Panc1 (cell line): ENCODE measurements around the gene CACNG1. TPM values are rescaled to one million over a fixed set of nuclear protein-coding genes. Genes with fewer than 3 reads are reported as not detected.

Experiments used
- ATAC-seq: fragments of 200-7000 bp; cut with Tn5 transposase; 2 replicates; pipeline ENCODE4 v1.9.1; 2020; ENCODE audit warnings: mild to moderate bottlenecking, moderate library complexity
- BruUV-seq: library from RNA; stranded (reverse); fragments of 400-500 nt; replicated peaks from 2 replicates; lab custom pipeline; 2021; lab: Mats Ljungman, UMichigan
- CTCF ChIA-PET: fragments of 300-600 bp; sonication (Branson Sonifier 250); formaldehyde crosslinking; loops from one replicate; lab custom pipeline; 2022; ENCODE audit warnings: antibody characterized with exemption; lab: Charles Lee
- POLR2A ChIA-PET: fragments of 300-600 bp; sonication (Branson Sonifier 250); formaldehyde crosslinking; loops from one replicate; lab custom pipeline; 2022; ENCODE audit warnings: antibody characterized with exemption; lab: Charles Lee
- DNase-seq: peaks from one replicate; pipeline ENCODE4 v3.0.0-alpha.2; 2010; ENCODE audit warnings: low read depth, low spot score
- H3K27ac ChIP-seq: 2 replicates; pipeline ENCODE4 v1.5.1; 2011; ENCODE audit warnings: mild to moderate bottlenecking, low read length, inconsistent platforms
- H3K27me3 ChIP-seq: fragments of 200-500 bp; sonication (Bioruptor generic); 2 replicates; pipeline ENCODE4 v1.6.0; 2014; ENCODE audit warnings: low read length, inconsistent platforms; ENCODE audit not compliant: control insufficient read depth, insufficient read depth
- H3K36me3 ChIP-seq: fragments of 200-500 bp; sonication (Bioruptor generic); 2 replicates; pipeline ENCODE4 v1.5.1; 2014; ENCODE audit warnings: inconsistent platforms, mild to moderate bottlenecking, low read length, moderate library complexity; ENCODE audit not compliant: control insufficient read depth, insufficient read depth
- H3K4me1 ChIP-seq: 2 replicates; pipeline ENCODE4 v1.5.1; 2011; ENCODE audit warnings: inconsistent platforms, mild to moderate bottlenecking, low read length, moderate library complexity; ENCODE audit not compliant: control insufficient read depth, insufficient read depth
- H3K4me3 ChIP-seq, 2 experiments: 2 replicates each; pipeline ENCODE4 v1.5.1; 2011 to 2012; ENCODE audit warnings: low read depth in 2 of 2, low read length in 2 of 2, mild to moderate bottlenecking in 2 of 2, inconsistent platforms in 1 of 2, moderate library complexity in 1 of 2
- H3K9me3 ChIP-seq: fragments of 200-500 bp; sonication (Bioruptor generic); 2 replicates; pipeline ENCODE4 v1.5.1; 2014; ENCODE audit warnings: low read depth, mild to moderate bottlenecking, inconsistent platforms, low read length, moderate library complexity; ENCODE audit not compliant: control insufficient read depth, insufficient read depth
- POLR2AphosphoS5 ChIP-seq: IDR thresholded peaks from 2 replicates; pipeline ENCODE4 v1.6.1; 2012; ENCODE audit warnings: mild to moderate bottlenecking, low read depth, low read length, moderate library complexity
- SIN3A ChIP-seq: IDR thresholded peaks from 2 replicates; pipeline ENCODE4 v1.6.1; 2012; ENCODE audit warnings: low read depth, mild to moderate bottlenecking, low read length, moderate library complexity, borderline replicate concordance; ENCODE audit not compliant: insufficient read depth
- TCF7L2 ChIP-seq: IDR thresholded peaks from 2 replicates; pipeline ENCODE4 v1.6.1; 2011; ENCODE audit warnings: mild to moderate bottlenecking, low read depth, low read length, inconsistent platforms
- in situ Hi-C: cut with HindIII; loops from 2 replicates; pipeline ENCODE4 v1.10.0; 2016; ENCODE audit warnings: low sequenced_read_pairs, low pct_unique_long_range_greater_than_20kb
- intact Hi-C: fragments of 100-400 bp; cut with micrococcal nuclease; formaldehyde crosslinking; loops from one replicate; pipeline ENCODE4 v1.10.0; 2022; ENCODE audit not compliant: unreplicated experiment
- total RNA-seq: library from RNA; stranded (reverse); gene quantifications from one replicate; pipeline ENCODE4 v1.2.1, GENCODE V29; 2021; ENCODE audit not compliant: unreplicated experiment
- TF ChIP-seq, protein P1 (sequence below), 2 experiments: IDR thresholded peaks; 2 replicates each; pipeline ENCODE4 v1.6.1; 2011 to 2012; ENCODE audit warnings: low read depth in 2 of 2, control low read depth in 1 of 2, low read length in 1 of 2, mild to moderate bottlenecking in 1 of 2, moderate library complexity in 1 of 2; ENCODE audit not compliant: insufficient read depth in 1 of 2
- TF ChIP-seq, protein P2 (sequence below): fragments of 450-650 bp; IDR thresholded peaks from 2 replicates; pipeline ENCODE4 v1.5.1; 2017; ENCODE audit warnings: mild to moderate bottlenecking

Gene CACNG1
- total RNA-seq, 1 experiment from 2014 or later = 0.13 TPM

DNA sequence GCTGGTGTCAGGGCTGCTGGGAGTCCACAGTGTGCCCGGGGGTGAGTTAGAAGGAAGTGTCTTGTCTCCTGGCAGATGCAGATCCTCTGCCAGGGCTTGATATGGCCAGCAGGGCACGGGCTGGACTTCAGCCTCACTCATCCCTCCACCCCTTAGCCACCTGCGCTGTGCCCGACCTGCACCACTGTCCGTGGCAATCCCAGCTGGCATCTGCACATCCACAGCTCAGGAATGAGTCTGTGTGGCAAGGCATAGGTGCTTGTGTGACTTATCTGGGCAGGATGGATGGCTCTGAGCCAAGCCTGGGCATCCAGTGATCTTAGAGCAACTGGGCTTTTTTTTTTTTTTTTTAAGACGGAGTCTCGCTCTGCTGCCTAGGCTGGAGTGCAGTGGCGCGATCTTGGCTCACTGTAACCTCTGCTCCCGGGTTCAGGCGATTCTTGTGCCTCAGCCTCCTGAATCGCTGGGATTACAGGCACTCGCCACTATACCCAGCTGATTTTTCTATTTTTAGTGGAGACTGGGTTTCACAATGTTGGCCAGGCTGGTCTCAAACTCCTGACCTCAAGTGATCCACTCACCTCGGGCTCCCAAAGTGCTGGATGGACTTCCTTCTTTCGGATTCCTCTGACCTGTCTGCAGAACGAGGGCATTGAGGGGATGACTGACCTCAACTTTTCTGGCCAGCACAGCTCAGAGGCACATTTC, 22.5 kb upstream of the CACNG1 start:
- DNase-seq (no peak), ATAC-seq (no peak)
- ChIA-PET POLR2A (no interaction called here), CTCF (no interaction called here)
- TF ChIP-seq POLR2AphosphoS5 = no peak
- TF ChIP-seq, protein P1, sequence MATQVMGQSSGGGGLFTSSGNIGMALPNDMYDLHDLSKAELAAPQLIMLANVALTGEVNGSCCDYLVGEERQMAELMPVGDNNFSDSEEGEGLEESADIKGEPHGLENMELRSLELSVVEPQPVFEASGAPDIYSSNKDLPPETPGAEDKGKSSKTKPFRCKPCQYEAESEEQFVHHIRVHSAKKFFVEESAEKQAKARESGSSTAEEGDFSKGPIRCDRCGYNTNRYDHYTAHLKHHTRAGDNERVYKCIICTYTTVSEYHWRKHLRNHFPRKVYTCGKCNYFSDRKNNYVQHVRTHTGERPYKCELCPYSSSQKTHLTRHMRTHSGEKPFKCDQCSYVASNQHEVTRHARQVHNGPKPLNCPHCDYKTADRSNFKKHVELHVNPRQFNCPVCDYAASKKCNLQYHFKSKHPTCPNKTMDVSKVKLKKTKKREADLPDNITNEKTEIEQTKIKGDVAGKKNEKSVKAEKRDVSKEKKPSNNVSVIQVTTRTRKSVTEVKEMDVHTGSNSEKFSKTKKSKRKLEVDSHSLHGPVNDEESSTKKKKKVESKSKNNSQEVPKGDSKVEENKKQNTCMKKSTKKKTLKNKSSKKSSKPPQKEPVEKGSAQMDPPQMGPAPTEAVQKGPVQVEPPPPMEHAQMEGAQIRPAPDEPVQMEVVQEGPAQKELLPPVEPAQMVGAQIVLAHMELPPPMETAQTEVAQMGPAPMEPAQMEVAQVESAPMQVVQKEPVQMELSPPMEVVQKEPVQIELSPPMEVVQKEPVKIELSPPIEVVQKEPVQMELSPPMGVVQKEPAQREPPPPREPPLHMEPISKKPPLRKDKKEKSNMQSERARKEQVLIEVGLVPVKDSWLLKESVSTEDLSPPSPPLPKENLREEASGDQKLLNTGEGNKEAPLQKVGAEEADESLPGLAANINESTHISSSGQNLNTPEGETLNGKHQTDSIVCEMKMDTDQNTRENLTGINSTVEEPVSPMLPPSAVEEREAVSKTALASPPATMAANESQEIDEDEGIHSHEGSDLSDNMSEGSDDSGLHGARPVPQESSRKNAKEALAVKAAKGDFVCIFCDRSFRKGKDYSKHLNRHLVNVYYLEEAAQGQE (IDR thresholded peaks at IDR 0.05; ENCODE audit: insufficient read depth in 1 of 2, low read depth in 2 of 2, low read length in 1 of 2) = no peak
- TF ChIP-seq, protein P2, sequence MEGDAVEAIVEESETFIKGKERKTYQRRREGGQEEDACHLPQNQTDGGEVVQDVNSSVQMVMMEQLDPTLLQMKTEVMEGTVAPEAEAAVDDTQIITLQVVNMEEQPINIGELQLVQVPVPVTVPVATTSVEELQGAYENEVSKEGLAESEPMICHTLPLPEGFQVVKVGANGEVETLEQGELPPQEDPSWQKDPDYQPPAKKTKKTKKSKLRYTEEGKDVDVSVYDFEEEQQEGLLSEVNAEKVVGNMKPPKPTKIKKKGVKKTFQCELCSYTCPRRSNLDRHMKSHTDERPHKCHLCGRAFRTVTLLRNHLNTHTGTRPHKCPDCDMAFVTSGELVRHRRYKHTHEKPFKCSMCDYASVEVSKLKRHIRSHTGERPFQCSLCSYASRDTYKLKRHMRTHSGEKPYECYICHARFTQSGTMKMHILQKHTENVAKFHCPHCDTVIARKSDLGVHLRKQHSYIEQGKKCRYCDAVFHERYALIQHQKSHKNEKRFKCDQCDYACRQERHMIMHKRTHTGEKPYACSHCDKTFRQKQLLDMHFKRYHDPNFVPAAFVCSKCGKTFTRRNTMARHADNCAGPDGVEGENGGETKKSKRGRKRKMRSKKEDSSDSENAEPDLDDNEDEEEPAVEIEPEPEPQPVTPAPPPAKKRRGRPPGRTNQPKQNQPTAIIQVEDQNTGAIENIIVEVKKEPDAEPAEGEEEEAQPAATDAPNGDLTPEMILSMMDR = no peak
- no peak for TF ChIP-seq SIN3A
- TF ChIP-seq TCF7L2 = no peak
- intact Hi-C loops (no loop called here), in situ Hi-C loops (no loop called here)
- BruUV-seq = no TSS peak
- no peaks in the 10 kb centered on the region for H3K27me3 ChIP-seq
- H3K27ac ChIP-seq = no peak overlapping the region
- H3K36me3 ChIP-seq = no peaks in the 10 kb centered on the region
- H3K9me3 ChIP-seq = no peaks in the 10 kb centered on the region
- no peaks in the 10 kb centered on the region for H3K4me1 ChIP-seq
- no peak overlapping the region for H3K4me3 ChIP-seq

DNA sequence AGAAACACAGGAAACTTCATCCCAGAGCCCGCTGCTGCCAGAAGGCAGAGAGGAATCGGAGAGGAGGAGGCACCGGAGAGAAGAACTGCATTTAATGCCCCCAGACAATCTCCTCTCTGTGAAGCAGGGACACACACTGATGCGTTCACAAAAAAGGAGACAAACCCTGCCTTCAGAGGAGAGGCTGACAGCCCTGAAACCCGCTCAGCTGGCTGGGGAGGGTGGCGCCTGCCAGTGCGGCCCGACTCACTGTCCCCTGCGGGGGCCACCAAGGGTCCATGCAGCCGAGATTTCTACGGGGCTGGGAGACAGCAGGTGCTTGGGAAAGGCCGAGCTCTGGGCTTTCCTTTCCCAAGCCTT, 21.9 kb upstream of the CACNG1 start:
- CTCF ChIA-PET = no interaction called here
- no TSS peak for BruUV-seq
- intact Hi-C loops = no loop called here

More for the DNA sequence above, 21.9 kb upstream of the CACNG1 start:
- no peak overlapping the region for H3K4me3 ChIP-seq
- POLR2A ChIA-PET = no interaction called here
- no peak overlapping the region for H3K27ac ChIP-seq
- no peaks in the 10 kb centered on the region for H3K36me3 ChIP-seq
- H3K4me1 ChIP-seq = no peaks in the 10 kb centered on the region
- in situ Hi-C loops = no loop called here
- no peaks in the 10 kb centered on the region for H3K9me3 ChIP-seq
- no peaks in the 10 kb centered on the region for H3K27me3 ChIP-seq
- DNase-seq = no peak
- TF ChIP-seq, protein P2 = no peak
- TF ChIP-seq SIN3A = no peak
- TF ChIP-seq, protein P1 (IDR thresholded peaks at IDR 0.05; ENCODE audit: insufficient read depth in 1 of 2, low read depth in 2 of 2, low read length in 1 of 2) = no peak
- no peak for TF ChIP-seq POLR2AphosphoS5
- TF ChIP-seq TCF7L2 = no peak
- no peak for ATAC-seq
